Measurements from ENCODE around the gene RHOC.

RHOC gene

DNA sequence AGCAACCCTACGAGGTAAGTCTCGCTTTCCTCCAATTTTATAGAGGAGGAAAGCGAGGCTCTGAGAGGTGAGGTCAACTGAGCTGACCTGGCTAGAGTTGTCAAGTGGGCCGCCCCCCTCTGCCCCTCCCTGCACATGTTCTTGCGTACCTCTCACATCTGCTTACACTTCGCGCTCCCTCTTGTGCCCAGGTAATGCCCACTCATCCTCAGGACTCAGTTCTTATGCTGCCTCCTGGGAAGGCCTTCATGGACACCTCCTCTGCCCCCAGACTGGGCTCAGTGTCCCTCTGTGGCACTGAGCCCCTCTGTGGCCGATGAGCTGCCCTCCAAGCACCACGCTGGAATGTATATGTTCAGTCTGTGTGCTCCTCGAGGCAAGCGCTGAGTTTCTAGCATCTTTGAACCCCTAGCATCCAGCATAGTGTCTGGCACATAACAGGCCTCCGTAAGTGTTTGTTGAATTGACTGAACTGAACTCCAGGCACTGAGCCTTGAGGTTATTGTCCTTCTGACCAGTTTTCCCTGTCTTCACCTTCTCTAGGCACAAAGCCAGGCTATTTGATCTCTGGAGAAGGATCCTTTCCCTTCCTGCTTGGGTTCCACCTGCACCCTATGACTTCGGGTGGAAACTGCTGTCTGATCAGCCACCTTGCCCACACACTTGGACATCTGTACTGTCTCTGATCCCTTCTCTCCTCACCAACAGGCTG is 19.0 kb downstream of the RHOC start:
- FAIRE-seq = no peak
- no peak for DNase-seq (ENCODE audit: insufficient read length, low spot score)
- TF ChIP-seq POLR2AphosphoS5 (IDR thresholded peaks at IDR 0.05; ENCODE audit: low read depth, low read length) (no peak), TAF1 (IDR thresholded peaks at IDR 0.05; ENCODE audit: low read depth, low read length) (no peak), POLR2A (IDR thresholded peaks at IDR 0.05; ENCODE audit: low read depth, low read length) (no peak), PAX5 (IDR thresholded peaks at IDR 0.05; ENCODE audit: insufficient read depth, low read length, severe bottlenecking) (no peak), SPI1 (IDR thresholded peaks at IDR 0.05; ENCODE audit: low read depth, low read length) (no peak), POU2F2 (IDR thresholded peaks at IDR 0.05; ENCODE audit: low read depth, low read length) (no peak)

DNA sequence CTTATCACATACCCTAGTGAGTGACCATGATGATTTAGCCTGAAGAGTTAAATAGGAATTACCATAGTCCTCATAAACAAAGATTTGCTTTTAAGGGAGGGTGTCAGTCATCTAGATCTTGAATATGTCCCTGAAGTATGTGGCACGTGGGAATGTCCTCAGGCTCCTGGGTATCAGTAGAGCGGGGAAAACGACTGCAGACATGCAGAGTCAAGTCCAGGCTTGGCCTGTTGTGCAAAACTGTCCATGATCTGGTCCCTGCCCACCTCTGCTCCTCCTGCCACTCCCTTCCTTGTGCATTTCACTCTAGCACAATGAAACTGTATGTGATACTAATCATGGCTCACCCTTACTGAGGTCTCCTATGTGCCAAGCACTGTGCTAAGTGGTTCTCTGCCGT is 19.6 kb downstream of the RHOC start:
- DNase-seq (ENCODE audit: insufficient read length, low spot score) (no peak), FAIRE-seq (no peak)
- TF ChIP-seq POLR2A (IDR thresholded peaks at IDR 0.05; ENCODE audit: low read depth, low read length) = no peak
- no peak for TF ChIP-seq POLR2AphosphoS5 (IDR thresholded peaks at IDR 0.05; ENCODE audit: low read depth, low read length)
- no peak for TF ChIP-seq SPI1 (IDR thresholded peaks at IDR 0.05; ENCODE audit: low read depth, low read length)
- TF ChIP-seq POU2F2 (IDR thresholded peaks at IDR 0.05; ENCODE audit: low read depth, low read length) = no peak
- TF ChIP-seq PAX5 (IDR thresholded peaks at IDR 0.05; ENCODE audit: insufficient read depth, low read length, severe bottlenecking) = no peak
- no peak for TF ChIP-seq TAF1 (IDR thresholded peaks at IDR 0.05; ENCODE audit: low read depth, low read length)

DNA sequence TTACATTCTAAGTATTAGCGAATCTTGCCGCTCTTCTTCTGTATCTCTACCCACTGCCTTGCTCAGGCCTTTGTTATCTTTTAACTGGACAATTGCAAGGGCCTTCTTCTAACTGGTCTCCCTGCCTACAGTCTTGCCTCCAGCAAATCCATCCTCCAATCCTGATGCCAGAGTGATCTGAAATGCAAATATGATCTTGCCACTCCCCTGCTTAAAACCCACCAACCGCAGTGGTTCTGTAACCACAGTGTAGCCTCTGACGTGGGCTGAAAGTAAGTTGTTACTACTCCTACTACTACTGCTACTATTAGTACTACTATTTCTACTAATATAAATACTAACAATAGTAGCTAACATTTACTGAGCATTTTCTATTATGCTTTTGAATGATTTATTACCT is 20.1 kb downstream of the RHOC start:
- TF ChIP-seq TAF1 (IDR thresholded peaks at IDR 0.05; ENCODE audit: low read depth, low read length) = no peak
- no peak for TF ChIP-seq POLR2AphosphoS5 (IDR thresholded peaks at IDR 0.05; ENCODE audit: low read depth, low read length)
- no peak for TF ChIP-seq PAX5 (IDR thresholded peaks at IDR 0.05; ENCODE audit: insufficient read depth, low read length, severe bottlenecking)
- no peak for TF ChIP-seq POLR2A (IDR thresholded peaks at IDR 0.05; ENCODE audit: low read depth, low read length)
- no peak for TF ChIP-seq POU2F2 (IDR thresholded peaks at IDR 0.05; ENCODE audit: low read depth, low read length)
- TF ChIP-seq SPI1 (IDR thresholded peaks at IDR 0.05; ENCODE audit: low read depth, low read length) = no peak
- DNase-seq (ENCODE audit: insufficient read length, low spot score) (no peak), FAIRE-seq (no peak)

DNA sequence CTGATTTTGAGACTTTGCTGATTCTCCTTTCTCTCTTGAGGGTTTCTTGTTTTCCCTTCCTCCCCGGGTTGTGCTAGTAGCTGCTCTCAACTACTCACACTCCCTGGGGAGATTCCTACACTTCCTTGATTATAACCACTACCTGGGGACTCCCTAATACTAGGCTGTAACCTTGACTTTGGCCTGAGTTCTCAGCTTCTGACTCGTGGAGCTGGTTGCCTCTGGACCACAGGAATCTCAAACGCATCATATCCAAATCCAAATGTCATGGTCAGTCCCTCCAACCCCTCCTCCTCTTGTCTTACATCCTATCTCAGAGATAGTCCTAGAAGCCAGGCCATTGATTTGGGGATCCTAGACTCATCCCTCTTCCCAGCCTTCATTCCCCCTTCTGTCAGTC is 20.5 kb downstream of the RHOC start:
- TF ChIP-seq SPI1 (IDR thresholded peaks at IDR 0.05; ENCODE audit: low read depth, low read length) (no peak), POLR2A (IDR thresholded peaks at IDR 0.05; ENCODE audit: low read depth, low read length) (no peak), POU2F2 (IDR thresholded peaks at IDR 0.05; ENCODE audit: low read depth, low read length) (no peak), PAX5 (IDR thresholded peaks at IDR 0.05; ENCODE audit: insufficient read depth, low read length, severe bottlenecking) (no peak)
- DNase-seq (ENCODE audit: insufficient read length, low spot score) = no peak
- FAIRE-seq = no peak

DNA sequence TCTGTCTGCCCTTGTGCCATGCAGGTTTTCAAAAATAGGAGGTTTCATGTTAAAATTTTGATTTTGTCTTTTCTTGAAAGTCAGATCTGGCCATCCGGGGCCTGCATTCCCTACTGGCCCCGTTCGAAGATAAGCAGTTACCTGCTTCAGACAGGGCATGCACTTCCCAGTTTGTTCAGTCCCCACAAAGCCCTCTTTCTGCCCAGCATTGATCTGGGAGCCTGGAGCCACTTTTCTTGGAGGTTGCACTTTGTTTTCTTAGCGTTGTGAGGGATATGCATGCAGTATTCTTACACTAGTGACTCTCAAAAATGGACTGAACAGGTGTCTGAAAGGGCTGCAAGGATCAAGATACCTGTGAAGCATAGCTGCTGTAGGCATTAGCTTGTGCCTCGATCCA is 21.0 kb downstream of the RHOC start:
- TF ChIP-seq PAX5 (IDR thresholded peaks at IDR 0.05; ENCODE audit: insufficient read depth, low read length, severe bottlenecking) (no peak), TAF1 (IDR thresholded peaks at IDR 0.05; ENCODE audit: low read depth, low read length) (no peak), POLR2AphosphoS5 (IDR thresholded peaks at IDR 0.05; ENCODE audit: low read depth, low read length) (no peak), SPI1 (IDR thresholded peaks at IDR 0.05; ENCODE audit: low read depth, low read length) (no peak), POU2F2 (IDR thresholded peaks at IDR 0.05; ENCODE audit: low read depth, low read length) (no peak), POLR2A (IDR thresholded peaks at IDR 0.05; ENCODE audit: low read depth, low read length) (no peak)
- DNase-seq (ENCODE audit: insufficient read length, low spot score) (no peak), FAIRE-seq (no peak)

DNA sequence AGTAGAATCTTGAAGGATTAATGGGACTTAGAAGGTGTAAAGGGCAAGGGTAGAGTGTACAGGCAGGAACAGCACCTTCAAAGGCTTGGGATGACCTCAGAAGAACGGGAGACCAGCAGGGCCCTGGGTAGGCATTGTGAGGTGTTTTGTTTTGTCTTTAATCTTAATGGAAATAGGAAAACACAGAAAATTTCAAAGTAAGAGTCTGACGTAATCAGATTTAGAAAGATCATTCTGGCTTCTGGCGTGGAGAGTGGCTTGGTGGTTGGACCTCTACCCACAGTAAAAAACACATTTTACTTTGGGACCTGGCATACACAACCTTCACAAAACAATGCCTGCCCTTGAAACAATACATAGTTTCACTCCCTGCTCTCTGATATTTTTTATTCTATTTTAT is 28.3 kb downstream of the RHOC start:
- FAIRE-seq (no peak), DNase-seq (ENCODE audit: insufficient read length, low spot score) (no peak)
- TF ChIP-seq SPI1 (IDR thresholded peaks at IDR 0.05; ENCODE audit: low read depth, low read length) (no peak), POU2F2 (IDR thresholded peaks at IDR 0.05; ENCODE audit: low read depth, low read length) (no peak), POLR2A (IDR thresholded peaks at IDR 0.05; ENCODE audit: low read depth, low read length) (no peak), PAX5 (IDR thresholded peaks at IDR 0.05; ENCODE audit: insufficient read depth, low read length, severe bottlenecking) (no peak), TAF1 (IDR thresholded peaks at IDR 0.05; ENCODE audit: low read depth, low read length) (no peak), POLR2AphosphoS5 (IDR thresholded peaks at IDR 0.05; ENCODE audit: low read depth, low read length) (no peak)

DNA sequence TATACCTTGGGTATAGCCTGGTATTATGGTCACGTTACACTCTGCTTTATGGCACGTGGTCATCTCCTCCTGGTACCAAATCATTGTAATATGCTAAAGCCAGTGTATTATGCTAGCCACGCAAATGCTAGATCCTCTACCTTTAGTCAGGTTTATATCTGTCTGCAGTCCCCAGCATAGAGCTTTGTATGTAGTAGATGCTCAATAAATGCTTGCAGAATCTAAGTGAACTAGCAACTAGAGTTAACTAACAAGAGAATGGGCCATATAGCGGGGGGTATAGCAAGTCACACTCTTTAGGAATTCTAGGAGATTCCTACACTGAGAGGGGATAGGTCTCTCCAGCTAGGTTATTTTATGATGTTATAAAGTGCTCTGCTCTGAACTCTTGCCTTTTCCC is 29.4 kb downstream of the RHOC start:
- FAIRE-seq (no peak), DNase-seq (ENCODE audit: insufficient read length, low spot score) (no peak)
- TF ChIP-seq POLR2AphosphoS5 (IDR thresholded peaks at IDR 0.05; ENCODE audit: low read depth, low read length) = no peak

DNA sequence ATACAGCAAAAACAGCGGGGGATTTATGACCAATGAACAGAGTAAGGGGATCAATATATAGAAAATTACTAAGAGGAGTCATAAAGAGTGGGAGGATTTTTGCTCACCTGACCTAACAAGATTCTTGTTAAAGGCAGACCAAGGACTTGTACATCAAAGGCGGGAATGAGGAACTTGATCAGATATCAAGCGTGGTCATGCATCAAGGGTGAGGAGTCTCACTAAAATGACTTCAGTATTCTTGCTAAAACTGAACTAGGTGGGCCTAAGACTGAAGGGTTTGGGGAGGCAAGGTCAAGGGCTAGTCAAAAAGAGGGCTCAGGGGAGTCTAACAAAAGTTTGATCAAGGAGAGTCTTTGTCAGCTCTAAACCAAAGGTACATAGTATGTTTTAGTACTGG is 30.4 kb downstream of the RHOC start:
- no peak for FAIRE-seq
- no peak for TF ChIP-seq SPI1 (IDR thresholded peaks at IDR 0.05; ENCODE audit: low read depth, low read length)
- TF ChIP-seq POLR2AphosphoS5 (IDR thresholded peaks at IDR 0.05; ENCODE audit: low read depth, low read length) = no peak
- no peak for TF ChIP-seq PAX5 (IDR thresholded peaks at IDR 0.05; ENCODE audit: insufficient read depth, low read length, severe bottlenecking)
- TF ChIP-seq TAF1 (IDR thresholded peaks at IDR 0.05; ENCODE audit: low read depth, low read length) = no peak
- no peak for TF ChIP-seq POLR2A (IDR thresholded peaks at IDR 0.05; ENCODE audit: low read depth, low read length)
- no peak for TF ChIP-seq POU2F2 (IDR thresholded peaks at IDR 0.05; ENCODE audit: low read depth, low read length)
- no peak for DNase-seq (ENCODE audit: insufficient read length, low spot score)

DNA sequence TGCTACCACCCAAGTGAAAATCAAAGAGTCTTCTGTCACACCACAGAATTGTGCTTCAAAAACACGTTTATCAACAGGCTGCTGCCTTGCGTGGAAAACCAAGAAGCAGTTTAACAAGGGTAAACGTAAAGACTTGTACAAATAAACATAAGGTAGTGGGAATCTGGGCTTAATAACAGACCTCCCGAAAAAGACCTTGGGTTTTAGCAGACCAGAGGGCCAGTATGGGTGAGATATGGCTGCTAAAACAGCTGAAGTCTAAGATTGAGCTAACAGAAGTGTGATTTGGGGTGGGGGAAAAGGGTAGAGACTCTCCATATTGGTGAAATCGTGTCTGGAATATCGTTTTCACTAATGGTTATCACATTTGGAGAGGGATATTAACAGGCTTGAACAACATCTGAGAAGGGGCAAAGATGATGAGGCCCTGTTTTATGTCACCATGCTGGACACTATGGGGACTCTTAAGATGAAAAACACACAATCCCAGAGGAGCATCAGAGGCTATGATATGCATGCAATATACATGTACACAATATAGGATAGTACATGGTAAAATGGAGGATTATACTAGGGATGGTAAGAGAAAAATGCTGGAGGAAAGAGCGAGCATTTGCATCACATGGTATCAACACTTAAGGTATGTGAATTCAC is 31.1 kb downstream of the RHOC start:
- FAIRE-seq (no peak), DNase-seq (ENCODE audit: insufficient read length, low spot score) (no peak)
- TF ChIP-seq TAF1 (IDR thresholded peaks at IDR 0.05; ENCODE audit: low read depth, low read length) = no peak
- TF ChIP-seq POU2F2 (IDR thresholded peaks at IDR 0.05; ENCODE audit: low read depth, low read length) = no peak
- TF ChIP-seq PAX5 (IDR thresholded peaks at IDR 0.05; ENCODE audit: insufficient read depth, low read length, severe bottlenecking) = no peak
- no peak for TF ChIP-seq POLR2AphosphoS5 (IDR thresholded peaks at IDR 0.05; ENCODE audit: low read depth, low read length)
- no peak for TF ChIP-seq POLR2A (IDR thresholded peaks at IDR 0.05; ENCODE audit: low read depth, low read length)
- no peak for TF ChIP-seq SPI1 (IDR thresholded peaks at IDR 0.05; ENCODE audit: low read depth, low read length)
